CD4-positive, alpha-beta T cell treated with Interleukin-2 at 100 ng/mL for 4 hours (primary cell): Measurements from ENCODE around the gene STK11IP.

Experiments used
- DNase-seq: peaks from one replicate; pipeline ENCODE4 v3.0.0-alpha.2; 2020; ENCODE audit warnings: low spot score

The STK11IP gene

DNA sequence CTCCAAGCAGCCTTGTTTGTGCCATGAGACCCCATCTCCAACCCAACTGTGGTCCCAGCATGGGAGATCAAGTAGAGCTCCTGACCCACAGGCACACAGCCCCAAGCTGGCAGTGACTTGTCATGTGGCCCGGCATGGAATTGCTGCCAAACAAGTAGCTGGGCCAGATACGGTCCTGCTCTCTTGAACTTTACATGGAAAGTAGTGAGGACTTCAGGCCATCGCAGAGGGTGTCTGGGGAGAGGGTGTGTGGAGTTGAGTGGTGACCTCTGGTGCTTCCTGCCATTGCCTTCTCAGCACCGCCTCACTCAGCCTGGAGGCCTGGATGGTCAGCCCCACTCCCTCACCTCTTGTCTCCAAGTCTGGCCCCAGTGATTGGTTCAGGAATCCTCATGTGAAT, 18.9 kb downstream of the STK11IP start:
- DNase-seq: no peak

DNA sequence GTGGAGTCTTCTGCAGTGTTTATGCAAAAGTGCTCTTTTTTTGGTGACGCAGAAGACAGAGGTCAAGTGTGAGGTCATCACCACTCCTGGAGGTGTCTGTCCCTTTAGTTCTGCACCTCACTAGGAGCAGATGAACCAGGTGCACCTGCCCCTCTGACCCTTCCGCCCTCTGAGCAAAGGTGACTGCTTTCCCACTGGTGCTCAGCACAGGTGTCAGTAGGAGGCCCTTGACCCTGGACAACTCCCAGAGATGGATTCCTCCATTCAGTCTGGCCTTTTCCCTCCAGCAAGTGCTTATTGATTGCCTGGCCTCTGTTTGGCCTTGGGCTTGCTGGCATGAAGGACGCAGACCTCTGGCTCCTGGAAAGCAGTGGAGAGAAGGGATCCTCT, 21.1 kb downstream of the STK11IP start:
- no peak for DNase-seq

DNA sequence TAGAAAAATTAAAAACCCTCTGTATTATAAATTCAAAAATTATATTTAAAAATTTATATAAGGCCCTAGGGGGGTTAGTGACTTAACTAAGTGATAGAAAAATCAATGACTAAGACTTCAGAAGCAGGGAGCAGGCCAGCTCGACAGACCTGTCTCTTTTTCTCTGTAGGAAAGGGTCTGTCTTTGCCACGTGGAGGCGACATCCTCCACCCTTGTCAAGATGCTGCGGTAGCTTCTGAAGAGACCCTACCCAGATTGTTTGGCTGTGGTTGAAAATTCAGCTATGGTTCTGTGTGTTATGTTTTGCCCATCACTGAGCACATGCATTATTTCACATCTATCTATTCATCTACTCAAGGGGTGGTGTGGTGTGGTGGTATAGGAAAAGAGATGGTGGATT, 21.6 kb downstream of the STK11IP start:
- no peak for DNase-seq

DNA sequence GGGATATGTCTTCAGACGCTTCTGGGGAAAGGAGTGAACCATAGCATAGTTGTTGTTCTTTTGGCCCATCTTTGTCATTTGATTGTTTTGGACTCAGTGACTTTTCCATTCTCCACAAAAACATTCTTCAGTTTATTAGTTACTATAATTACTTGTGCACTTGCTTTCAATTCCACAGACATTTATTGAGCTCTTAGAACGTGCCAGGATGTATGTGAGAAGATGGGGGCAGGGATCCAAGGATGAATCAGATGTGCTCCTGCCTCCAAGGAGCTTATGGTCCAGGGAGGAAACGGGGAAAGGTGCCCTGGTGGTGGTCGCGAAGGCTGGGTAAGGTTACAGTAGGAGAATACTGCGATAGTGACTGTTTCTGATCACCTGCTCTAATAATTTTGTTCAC, 22.9 kb downstream of the STK11IP start:
- no peak for DNase-seq

DNA sequence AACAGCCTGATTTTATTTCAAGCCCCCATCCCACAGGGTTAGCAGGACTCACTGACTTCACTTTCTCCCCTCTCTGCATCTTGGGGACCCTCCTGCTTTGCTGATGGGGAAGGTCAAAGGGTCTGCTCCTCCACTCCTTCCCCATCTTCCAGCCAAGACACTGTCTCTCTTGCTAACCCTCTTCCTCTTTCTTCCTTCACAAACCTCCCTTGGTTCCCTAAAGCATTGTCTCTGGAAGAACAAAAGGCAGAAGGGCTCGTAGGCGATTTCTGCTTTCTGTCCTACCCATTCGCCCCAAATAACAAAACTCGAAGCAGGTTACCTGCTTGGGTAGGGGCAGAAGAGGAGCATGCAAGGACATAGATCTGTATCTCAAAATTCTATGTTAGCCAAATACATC, 24.3 kb downstream of the STK11IP start:
- no peak for DNase-seq

DNA sequence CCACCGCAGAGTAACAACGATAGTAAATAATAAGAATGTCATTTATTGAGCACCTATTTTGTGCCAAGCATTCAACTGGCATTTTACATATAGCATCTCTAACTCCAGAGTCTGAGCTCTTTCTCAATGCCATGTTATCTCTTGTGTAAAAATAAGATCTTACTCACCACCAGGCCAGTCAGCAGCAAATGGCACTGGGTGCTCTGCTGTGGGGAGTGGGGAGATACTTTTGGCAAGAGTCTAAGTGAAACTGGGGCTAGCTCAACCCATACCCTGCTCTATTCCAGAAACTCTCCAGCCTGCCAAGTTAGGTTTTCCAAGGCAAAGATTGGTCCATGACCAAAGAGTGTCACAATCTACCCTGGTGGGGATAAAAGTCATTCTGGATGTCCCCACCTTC, 24.8 kb downstream of the STK11IP start:
- DNase-seq: no peak

DNA sequence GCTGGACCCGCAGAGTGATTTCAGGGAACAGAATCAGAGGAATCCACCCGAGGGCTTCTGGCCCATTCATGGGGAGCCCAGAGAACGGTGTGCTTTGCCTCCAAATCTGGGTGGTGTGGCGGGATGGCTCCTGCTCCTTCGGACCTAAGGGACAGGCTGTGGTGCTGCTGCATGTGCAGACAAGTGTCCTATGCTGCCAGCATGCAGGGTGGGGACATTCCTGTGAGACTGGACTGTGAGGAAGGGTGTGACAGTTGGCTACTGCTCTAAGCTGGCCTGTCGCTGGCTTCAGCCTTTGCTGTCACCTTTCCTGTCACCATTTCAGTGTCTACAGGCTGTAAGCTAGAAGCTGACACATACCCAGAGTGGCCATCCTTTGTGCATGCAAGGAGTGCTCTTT, 26.9 kb downstream of the STK11IP start:
- DNase-seq: no peak

DNA sequence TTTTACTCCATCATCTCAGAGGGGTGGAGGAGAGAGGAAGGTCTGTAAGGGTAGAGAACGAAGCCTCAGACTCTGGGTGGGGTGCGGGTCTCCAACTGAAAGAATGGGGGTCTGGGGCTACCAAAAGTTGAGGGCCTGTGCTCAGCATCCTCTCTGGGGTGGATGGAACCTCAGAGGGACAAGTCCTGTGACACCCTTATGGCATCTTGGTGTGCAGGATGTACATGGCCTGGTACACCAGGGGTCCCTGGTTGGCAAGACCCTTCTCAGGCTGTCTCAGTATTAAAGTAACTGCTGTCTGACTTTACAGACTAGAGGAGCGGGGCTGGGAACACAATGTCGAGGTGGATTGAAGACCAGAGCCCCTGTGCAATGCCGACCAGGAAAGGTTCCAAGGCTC, 27.5 kb downstream of the STK11IP start:
- DNase-seq: no peak

DNA sequence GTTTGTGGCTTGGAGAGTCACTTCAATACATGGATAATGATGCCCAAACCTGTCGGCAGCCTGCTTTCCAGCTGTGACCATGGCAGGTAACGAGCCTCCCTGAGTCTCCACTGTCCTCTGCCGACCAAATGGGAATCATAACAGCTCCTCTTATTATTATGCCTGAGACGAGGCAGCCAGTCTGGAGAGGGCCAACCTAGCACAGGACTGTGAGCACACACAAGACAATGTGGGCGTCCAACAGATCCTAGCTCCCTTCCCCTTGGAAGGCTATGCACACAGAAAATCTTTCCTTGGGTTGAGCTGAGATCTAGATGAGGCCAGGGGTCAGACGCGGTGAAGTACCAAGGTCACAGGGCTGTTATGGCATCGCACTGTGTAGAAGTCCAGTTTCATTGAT, 28.9 kb downstream of the STK11IP start:
- DNase-seq: no peak

DNA sequence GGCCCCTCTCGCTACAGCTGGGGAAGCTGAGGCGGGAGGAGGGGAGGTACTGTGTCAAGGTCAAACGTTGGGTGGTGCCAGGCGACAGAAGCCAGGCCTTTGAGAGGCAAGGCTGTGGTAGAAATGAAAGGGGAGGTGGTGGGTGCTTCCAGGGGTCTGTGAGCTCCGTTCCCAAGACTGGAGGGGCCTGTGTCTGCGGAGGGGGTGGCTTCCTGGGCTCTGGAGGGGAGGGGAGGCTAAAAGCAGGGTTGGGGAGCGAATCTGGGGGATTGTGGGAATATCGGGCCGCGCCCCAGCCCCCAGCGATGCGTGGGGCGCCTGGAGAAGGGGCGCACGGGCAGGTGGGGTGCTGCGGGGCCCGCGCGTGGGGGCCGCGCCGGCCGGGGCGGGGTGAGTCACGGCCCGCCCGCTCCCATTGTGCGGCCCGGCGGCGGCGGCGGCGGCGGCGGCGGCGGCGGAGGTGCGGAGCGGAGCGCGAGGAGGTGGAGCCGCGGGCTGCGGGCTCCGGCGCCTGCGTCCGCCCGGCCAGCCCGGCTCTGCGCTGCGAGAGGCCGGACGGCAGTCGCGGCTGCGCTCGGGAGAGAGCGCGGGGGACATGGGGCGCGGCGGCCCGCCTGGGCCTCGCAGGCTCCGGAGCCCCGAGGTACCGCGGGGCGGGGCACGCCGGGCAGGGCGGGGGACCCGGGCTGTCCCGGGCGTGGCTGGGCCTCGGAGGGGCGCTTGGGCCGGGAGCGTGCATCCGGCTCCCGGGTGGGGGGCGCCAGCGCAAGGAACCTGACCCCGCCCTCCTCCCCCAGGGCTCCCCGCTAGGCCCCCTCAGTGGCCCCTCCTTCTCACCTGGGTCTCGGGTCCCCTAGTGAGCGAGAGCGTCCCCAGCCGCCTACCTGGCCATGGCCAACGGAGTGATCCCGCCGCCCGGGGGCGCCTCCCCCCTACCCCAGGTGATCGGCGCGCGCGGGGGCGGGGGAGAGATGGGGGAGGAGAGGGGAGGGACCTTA, 29.7 kb downstream of the STK11IP start, which contains the start of gene SLC4A3:
TSS of gene SLC4A3 (plus strand) at position 528 of the 998 bp plus-strand sequence. CDS start at position 891, 363 bp downstream.
- DNase-seq: no peak

DNA sequence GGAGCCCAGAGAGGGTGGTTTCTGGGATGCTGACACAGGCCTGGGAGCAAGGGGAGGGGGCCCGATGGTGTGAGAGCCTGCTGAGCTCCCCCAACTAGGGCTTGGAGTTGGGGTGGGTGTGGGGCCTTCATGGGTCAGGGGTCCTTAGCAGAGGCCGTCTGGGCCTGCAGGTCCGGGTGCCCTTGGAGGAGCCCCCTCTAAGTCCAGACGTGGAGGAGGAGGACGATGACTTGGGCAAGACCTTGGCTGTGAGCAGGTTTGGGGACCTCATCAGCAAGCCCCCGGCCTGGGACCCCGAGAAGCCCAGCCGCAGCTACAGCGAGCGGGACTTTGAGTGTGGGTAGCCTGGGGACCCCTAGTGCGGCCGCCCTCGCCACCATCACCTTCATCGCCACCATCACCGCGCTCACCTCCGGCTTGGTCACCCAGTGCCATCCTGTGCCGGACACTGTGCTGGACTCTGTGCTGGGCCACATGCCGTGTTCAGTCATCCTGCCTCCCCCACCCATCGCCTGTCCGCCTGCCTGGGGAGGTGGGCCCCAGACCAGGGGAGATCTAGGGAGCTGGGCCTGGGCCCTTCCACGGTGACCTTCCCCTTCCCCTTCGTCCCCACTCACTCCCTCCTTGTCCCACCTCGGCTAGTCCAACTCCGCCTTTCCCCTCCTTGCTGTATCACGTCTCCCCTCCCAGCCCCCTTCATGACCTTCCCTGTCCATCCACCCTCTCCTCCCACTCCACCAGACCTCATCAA, 30.8 kb downstream of the STK11IP start:
- no peak for DNase-seq

DNA sequence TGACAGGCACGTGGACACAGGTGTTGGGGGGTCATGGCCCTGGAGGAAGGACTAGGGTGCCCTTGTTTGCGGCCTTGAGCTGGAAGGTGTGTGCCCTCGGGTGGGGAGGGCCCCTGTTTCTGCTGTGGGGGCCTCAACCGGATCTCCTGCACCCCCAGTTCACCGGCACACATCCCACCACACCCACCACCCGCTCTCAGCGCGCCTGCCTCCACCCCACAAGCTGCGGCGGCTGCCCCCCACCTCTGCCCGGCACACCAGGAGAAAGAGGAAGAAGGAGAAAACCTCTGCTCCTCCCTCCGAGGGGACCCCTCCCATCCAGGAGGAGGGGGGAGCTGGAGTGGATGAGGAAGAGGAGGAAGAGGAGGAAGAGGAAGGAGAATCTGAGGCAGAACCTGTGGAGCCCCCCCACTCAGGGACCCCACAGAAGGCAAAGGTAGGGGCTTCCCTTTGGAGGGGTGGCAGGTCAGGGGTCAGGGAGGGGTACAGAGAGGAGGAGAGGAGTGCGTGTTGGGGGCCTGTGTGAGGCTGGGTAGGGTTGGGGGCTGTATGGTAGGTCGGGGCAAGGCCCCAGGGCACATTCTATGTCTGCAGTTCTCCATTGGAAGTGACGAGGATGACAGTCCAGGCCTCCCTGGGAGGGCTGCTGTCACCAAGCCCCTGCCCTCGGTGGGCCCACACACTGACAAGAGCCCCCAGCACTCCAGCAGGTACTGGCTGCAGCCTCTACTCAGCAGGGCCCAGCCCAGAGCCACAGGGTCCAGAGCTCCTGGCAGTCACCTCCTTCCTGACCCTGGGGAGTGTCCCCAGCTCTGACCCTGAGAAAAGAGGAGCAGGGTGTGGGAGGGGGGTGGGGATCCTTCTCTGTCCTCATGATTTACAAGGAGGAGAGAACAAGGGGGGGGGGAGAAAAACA, 31.6 kb downstream of the STK11IP start:
- DNase-seq: no peak

DNA sequence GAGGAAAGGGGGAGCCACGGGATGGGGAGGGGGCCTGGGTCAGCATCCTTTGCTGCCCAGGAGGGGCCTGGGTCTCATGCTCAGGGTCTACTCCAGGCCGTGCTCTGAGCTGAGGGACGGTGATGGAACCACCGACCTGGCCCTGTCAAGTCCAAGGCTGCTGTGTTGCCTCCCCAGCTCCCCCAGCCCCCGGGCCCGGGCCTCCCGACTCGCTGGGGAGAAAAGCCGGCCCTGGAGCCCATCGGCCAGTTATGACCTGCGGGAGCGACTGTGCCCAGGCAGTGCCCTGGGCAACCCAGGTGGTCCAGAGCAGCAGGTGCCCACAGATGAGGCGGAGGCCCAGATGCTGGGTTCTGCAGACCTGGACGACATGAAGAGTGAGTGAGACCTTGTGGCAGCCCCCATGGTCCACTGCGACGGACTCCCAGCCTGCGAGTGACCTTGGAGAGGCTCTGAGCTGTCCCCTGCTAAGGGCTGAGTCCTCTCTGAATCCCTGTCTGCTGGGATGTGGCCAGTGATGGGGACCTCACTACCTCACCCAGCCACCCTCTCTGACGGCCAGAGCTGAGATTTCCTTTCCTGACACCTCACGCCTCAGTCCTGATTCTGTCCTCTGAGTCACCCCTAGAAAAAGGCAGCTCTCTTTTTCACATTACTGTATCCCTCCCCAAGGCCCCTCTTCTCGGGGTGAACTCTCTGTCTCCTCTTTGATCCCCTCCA, 32.5 kb downstream of the STK11IP start:
- no peak for DNase-seq

DNA sequence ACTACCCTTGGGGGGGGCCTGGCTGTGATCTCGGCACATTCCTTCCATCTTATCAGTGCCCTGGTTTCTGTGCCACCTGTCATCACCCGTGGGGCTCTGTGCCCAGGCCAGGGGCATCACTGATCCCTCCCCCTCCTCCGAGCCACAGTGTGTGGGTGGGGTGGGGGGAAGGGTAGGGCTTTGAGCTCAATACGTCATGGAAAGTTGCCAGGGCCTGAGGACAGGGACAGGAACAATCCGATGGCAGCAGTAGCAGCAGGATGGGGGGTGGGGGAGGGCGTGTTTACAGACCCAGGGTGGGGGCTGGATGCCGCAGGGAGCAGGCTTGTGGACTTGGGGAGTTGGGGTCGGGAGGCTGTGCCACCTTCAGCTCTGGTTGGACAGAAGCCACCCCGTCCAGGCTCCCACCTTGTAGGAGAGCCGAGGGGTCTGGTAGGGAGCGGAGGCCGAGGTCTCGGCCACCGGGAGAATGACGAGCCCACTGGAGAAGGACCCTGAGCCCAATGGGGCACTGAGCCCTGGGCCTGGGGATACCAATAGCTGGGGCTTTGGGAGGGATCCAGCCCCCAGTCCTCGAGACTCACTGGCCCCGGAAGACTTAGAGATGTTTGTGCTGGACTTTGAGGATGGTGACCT, 33.2 kb downstream of the STK11IP start:
- DNase-seq: no peak

DNA sequence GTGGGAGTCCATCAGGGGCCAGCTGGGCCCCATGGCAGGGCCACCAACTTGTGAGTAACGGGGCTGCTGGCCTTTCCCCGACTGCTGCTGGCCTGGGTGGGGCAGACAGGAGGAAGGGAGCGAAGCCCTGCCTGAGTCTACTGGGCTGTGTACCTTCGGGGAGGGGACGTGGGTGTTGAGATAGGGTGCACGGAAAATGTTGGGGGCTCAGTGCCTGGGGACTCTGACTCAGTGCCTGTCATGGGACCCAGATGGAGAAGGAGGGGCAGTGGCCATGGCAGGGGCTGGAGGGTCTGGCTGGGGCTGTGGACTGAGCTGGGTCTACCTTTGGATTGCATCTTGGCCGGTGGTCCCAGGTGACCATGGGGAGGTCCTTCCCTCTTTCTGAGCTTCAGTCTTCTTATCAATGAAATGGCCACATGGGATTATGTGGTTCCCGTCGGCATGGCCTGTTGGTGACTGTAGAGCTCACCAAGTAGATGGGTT, 33.8 kb downstream of the STK11IP start:
- no peak for DNase-seq

DNA sequence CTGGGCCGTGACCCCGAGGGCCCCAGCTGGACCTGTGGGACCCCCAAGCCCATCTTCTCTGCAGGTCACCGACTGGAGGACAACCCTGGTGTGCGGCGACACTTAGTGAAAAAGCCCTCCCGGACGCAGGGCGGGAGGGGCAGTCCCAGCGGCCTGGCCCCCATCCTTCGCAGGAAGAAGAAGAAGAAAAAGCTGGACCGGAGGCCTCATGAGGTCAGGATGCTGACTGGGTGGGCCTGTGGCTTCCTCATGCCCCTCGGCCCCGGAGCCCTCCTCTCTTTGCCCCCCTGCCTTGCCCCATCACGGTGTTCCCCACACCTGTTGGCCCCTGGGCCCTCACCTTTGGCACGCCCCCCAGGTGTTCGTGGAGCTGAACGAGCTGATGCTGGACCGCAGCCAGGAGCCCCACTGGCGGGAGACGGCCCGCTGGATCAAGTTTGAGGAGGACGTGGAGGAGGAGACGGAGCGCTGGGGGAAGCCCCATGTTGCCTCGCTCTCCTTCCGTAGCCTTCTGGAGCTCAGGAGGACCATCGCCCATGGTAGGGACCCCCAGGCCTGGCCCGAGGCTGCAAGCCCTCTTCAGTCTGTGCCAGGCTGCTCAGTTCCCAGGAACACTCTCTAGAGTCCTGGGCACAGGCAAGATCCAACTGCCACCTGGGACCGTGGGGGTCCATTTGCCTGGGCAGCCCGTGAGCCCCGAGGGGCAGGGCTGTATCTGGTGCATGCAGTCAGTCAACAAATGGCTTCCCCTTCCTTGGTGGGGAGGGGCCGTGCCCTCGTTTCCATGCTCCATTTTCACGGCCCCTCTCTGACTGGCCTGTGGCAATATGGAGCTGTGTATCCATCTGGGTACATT, 34.5 kb downstream of the STK11IP start:
- DNase-seq: no peak

DNA sequence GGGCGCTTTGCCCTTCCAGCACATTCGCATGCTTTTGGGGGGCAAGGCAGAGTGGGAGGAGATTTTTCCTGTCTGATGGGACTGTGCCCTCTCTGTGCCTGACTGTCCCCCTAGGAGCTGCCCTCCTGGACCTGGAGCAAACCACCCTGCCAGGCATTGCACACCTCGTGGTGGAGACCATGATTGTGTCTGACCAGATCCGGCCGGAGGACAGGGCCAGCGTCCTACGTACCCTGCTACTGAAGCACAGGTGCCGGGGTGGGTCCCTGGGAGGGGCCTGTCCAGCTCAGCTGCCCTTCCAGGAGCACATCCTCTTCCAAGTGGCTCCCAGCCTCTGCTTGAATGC, 35.1 kb downstream of the STK11IP start:
- no peak for DNase-seq

DNA sequence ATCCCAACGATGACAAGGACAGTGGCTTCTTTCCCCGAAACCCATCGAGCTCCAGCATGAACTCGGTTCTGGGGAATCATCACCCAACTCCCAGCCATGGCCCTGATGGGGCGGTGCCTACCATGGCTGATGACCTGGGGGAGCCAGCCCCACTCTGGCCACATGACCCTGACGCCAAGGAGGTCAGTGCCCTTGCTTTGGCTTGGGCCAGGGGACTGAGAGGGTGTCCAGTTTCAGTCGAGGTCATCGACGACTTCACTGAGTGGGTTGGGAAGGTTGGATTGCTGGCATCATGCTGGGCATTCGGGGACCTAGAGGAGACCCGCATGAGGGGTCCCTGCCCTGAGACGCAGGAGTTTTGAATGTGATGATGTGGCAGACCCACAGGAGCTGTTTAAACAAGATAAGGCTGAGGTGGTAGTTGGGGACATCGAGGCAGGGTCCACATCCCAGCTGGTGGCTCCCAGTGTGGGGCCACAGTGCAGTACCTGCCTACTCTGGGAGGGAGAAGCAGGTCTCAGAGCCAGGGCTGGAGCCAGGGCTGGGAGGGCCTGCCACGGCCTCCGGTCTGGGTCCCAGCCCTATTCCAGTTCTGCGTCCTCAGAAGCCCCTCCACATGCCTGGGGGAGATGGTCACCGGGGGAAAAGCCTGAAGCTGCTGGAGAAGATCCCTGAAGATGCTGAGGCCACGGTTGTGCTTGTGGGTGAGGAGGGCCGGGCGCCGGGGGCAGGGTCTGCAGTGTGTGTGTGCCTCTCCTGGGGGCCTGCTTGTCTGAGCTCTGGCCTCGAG, 35.8 kb downstream of the STK11IP start:
- no peak for DNase-seq
